Type B pancreatic cell (in vitro differentiated cells): ENCODE data around the gene GRAMD1B. TPM values are rescaled to one million over a fixed set of nuclear protein-coding genes. Genes with fewer than 3 reads are reported as not detected.

ENCODE experiments used
- DNase-seq: peaks from one replicate; pipeline ENCODE4 v3.0.0; 2021; ENCODE audit warnings: mixed read lengths; ENCODE audit not compliant: unreplicated experiment; ENCODE audit errors: extremely low spot score
- H3K27ac Mint-ChIP-seq: 2 replicates; pipeline ENCODE4 v1.8.0; 2021; ENCODE audit warnings: mild to moderate bottlenecking, mixed read lengths
- H3K27me3 Mint-ChIP-seq: 2 replicates; pipeline ENCODE4 v1.8.0; 2021; ENCODE audit warnings: mixed read lengths
- H3K36me3 Mint-ChIP-seq: 2 replicates; pipeline ENCODE4 v1.8.0; 2021; ENCODE audit warnings: mixed read lengths
- H3K4me1 Mint-ChIP-seq: one replicate; pipeline ENCODE4 v1.8.0; 2021; ENCODE audit warnings: mixed read lengths; ENCODE audit not compliant: unreplicated experiment
- H3K4me3 Mint-ChIP-seq: 2 replicates; pipeline ENCODE4 v1.8.0; 2021; ENCODE audit warnings: mild to moderate bottlenecking, mixed read lengths
- H3K9me3 Mint-ChIP-seq: 2 replicates; pipeline ENCODE4 v1.8.0; 2021; ENCODE audit warnings: mixed read lengths
- microRNA-seq: library from miRNA; unstranded; fragments of <30 nt; microRNA quantifications from one replicate; pipeline ENCODE4, GENCODE V29; 2020
- total RNA-seq: library from RNA; stranded (reverse); gene quantifications from 2 replicates; pipeline ENCODE4 v1.2.1, GENCODE V29; 2021; ENCODE audit warnings: low replicate concordance
- TF ChIP-seq, protein P1 (sequence below): fragments of 200-600 bp; sonication (generic); conservative IDR thresholded peaks from 2 replicates; pipeline ENCODE4 v1.5.0; 2021; ENCODE audit warnings: antibody characterized with exemption, mild to moderate bottlenecking

The GRAMD1B gene
- total RNA-seq, 1 donor from 2014 or later: 15.2 TPM

GRCh38 chr11:123671534-123671933, 241.5 kb downstream of the GRAMD1B start:
- DNase-seq: no peak
- Mint-ChIP-seq H3K27ac (no peak overlapping the region), H3K9me3 (no peaks in the 10 kb centered on the region), H3K27me3 (peaks cover 7% of the 10 kb centered on the region), H3K4me3 (no peak overlapping the region), H3K4me1 (no peaks in the 10 kb centered on the region), H3K36me3 (no peaks in the 10 kb centered on the region)
- TF ChIP-seq, protein P1, sequence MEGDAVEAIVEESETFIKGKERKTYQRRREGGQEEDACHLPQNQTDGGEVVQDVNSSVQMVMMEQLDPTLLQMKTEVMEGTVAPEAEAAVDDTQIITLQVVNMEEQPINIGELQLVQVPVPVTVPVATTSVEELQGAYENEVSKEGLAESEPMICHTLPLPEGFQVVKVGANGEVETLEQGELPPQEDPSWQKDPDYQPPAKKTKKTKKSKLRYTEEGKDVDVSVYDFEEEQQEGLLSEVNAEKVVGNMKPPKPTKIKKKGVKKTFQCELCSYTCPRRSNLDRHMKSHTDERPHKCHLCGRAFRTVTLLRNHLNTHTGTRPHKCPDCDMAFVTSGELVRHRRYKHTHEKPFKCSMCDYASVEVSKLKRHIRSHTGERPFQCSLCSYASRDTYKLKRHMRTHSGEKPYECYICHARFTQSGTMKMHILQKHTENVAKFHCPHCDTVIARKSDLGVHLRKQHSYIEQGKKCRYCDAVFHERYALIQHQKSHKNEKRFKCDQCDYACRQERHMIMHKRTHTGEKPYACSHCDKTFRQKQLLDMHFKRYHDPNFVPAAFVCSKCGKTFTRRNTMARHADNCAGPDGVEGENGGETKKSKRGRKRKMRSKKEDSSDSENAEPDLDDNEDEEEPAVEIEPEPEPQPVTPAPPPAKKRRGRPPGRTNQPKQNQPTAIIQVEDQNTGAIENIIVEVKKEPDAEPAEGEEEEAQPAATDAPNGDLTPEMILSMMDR: no peak

DNA sequence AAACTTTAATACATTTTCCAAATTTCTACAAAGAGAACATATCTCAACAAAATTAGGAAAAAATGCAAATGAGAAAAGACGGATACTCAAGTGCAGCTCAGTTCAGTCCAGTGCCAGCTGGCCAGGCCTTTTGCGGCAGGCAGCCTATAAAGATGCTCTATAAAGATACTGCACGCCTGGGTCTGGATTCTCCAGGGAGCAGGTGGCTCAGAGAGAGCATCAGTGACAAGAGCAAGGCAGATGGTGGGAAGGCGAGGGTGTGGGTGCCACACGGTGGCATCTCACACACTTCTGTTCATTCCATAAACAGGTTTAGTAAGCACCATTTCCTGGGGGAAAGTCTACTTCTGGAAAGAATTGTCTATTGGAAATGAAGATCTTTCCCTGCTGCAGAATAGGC, 242.5 kb downstream of the GRAMD1B start:
- DNase-seq: no peak
- Mint-ChIP-seq H3K9me3 (no peaks in the 10 kb centered on the region), H3K4me3 (no peak overlapping the region), H3K4me1 (no peaks in the 10 kb centered on the region), H3K27me3 (peaks cover 5% of the 10 kb centered on the region), H3K36me3 (no peaks in the 10 kb centered on the region), H3K27ac (no peak overlapping the region)
- TF ChIP-seq, protein P1: no peak

DNA sequence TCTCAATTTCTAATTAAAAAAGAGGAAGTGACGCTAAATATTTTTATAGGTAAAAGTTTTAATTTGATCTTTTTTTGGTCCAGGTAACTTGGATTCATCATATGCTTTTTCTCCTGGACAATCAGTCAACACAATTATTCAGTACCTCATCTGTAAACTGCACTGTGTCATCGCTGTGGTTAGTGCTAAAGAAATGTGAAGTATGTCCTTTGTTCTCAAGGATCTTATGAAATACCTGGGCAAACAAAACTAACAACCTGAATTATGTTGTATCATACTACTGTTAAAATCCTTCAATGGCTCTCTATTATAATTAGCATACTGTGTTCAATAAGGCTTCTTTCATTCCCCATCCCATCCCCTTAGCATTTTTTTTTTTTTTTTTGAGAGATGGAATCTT, 244.2 kb downstream of the GRAMD1B start:
- no peak for DNase-seq
- H3K4me1 Mint-ChIP-seq: no peaks in the 10 kb centered on the region
- H3K27ac Mint-ChIP-seq: no peak overlapping the region
- no peaks in the 10 kb centered on the region for H3K36me3 Mint-ChIP-seq
- TF ChIP-seq, protein P1: no peak
- no peaks in the 10 kb centered on the region for H3K9me3 Mint-ChIP-seq
- H3K27me3 Mint-ChIP-seq: peaks cover 8% of the 10 kb centered on the region
- H3K4me3 Mint-ChIP-seq: no peak overlapping the region

Small RNA genes within 50 kb of the gene (microRNA-seq; reads per million reads assigned to microRNA genes)
- gene MIR4493: not detected

Other genes with a start within 250 kb of the GRAMD1B start
- 3.6 and 65.7 TPM in 2 replicates for gene CLMP, start 235.0 kb upstream of the GRAMD1B start, total RNA-seq
- 2.5 and 4.4 TPM in 2 replicates for gene SCN3B, start 224.4 kb downstream of the GRAMD1B start, total RNA-seq